Natural killer cell (primary cell): ENCODE measurements around the gene DAO. TPM values are rescaled to one million over a fixed set of nuclear protein-coding genes. Genes with fewer than 3 reads are reported as not detected.

ENCODE experiments used
- ATAC-seq, 3 donors: fragments of 150-1000 bp in 2 of 3; fragments of 200-7000 bp in 1 of 3; cut with Tn5 transposase; 1 replicate in 1 of 3; 2 replicates in 2 of 3; pipeline ENCODE4 v1.10.0; 2021; ENCODE audit warnings: mild to moderate bottlenecking in 2 of 3, moderate library complexity in 2 of 3
- DNase-seq, 2 donors: peaks; one replicate each; pipeline versions ENCODE4 v3.0.0 to v3.0.0-alpha.2; 2013 to 2021; ENCODE audit warnings: mixed read lengths in 1 of 2
- H3K27ac ChIP-seq: one replicate; pipeline ENCODE4 v1.5.1; 2013; ENCODE audit warnings: mild to moderate bottlenecking, low read length
- H3K27me3 ChIP-seq: one replicate; pipeline ENCODE4 v1.6.1; 2013; ENCODE audit warnings: low read length; ENCODE audit not compliant: control insufficient read depth, insufficient read depth
- H3K36me3 ChIP-seq: one replicate; pipeline ENCODE4 v1.6.1; 2013; ENCODE audit warnings: low read length; ENCODE audit not compliant: control insufficient read depth, insufficient read depth
- H3K4me1 ChIP-seq: one replicate; pipeline ENCODE4 v1.6.1; 2013; ENCODE audit warnings: low read length; ENCODE audit not compliant: control insufficient read depth, insufficient read depth
- H3K4me3 ChIP-seq: one replicate; pipeline ENCODE4 v1.5.1; 2013; ENCODE audit warnings: low read length
- H3K9me3 ChIP-seq: one replicate; pipeline ENCODE4 v1.6.1; 2013; ENCODE audit warnings: low read length; ENCODE audit not compliant: control insufficient read depth, insufficient read depth
- H3K27ac Mint-ChIP-seq, 2 donors: one replicate each; pipeline ENCODE4 v1.8.0; 2022; ENCODE audit warnings: mild to moderate bottlenecking in 2 of 2, mixed read lengths in 2 of 2, moderate library complexity in 1 of 2
- H3K27me3 Mint-ChIP-seq, 2 donors: one replicate each; pipeline ENCODE4 v1.8.0; 2022; ENCODE audit warnings: low read depth in 2 of 2, mixed read lengths in 2 of 2
- H3K36me3 Mint-ChIP-seq: one replicate; pipeline ENCODE4 v1.8.0; 2022; ENCODE audit warnings: mixed read lengths
- H3K4me1 Mint-ChIP-seq, 2 donors: one replicate each; pipeline ENCODE4 v1.8.0; 2022; ENCODE audit warnings: mixed read lengths in 2 of 2
- H3K4me3 Mint-ChIP-seq: one replicate; pipeline ENCODE4 v1.8.0; 2022; ENCODE audit warnings: mild to moderate bottlenecking, moderate library complexity, mixed read lengths
- H3K9me3 Mint-ChIP-seq, 2 donors: one replicate each; pipeline ENCODE4 v1.8.0; 2022; ENCODE audit warnings: mixed read lengths in 2 of 2
- CTCF ChIP-seq: fragments of 200-600 bp; IDR thresholded peaks from one replicate; pipeline ENCODE4 v1.8.0; 2022; ENCODE audit warnings: antibody characterized with exemption
- WGBS: methylation state at CpG from one replicate; pipeline ENCODE4 v1.1.7; 2013; ENCODE audit warnings: missing lambda C conversion rate; ENCODE audit not compliant: insufficient coverage; 5-methylcytosine and 5-hydroxymethylcytosine counted together
- intact Hi-C: fragments of 100-400 bp; cut with micrococcal nuclease; formaldehyde crosslinking; loops from one replicate; pipeline ENCODE4 v1.14.2; 2022
- total RNA-seq, 4 donors: library from RNA; stranded (reverse); fragments of 120-200 nt in 1 of 4; gene quantifications; one replicate each; pipeline versions ENCODE4 v1.2.3 to v1.2.4, GENCODE V29; 2013 to 2022

The DAO gene
- total RNA-seq, result not detected
- not detected for total RNA-seq (2013)

DNA sequence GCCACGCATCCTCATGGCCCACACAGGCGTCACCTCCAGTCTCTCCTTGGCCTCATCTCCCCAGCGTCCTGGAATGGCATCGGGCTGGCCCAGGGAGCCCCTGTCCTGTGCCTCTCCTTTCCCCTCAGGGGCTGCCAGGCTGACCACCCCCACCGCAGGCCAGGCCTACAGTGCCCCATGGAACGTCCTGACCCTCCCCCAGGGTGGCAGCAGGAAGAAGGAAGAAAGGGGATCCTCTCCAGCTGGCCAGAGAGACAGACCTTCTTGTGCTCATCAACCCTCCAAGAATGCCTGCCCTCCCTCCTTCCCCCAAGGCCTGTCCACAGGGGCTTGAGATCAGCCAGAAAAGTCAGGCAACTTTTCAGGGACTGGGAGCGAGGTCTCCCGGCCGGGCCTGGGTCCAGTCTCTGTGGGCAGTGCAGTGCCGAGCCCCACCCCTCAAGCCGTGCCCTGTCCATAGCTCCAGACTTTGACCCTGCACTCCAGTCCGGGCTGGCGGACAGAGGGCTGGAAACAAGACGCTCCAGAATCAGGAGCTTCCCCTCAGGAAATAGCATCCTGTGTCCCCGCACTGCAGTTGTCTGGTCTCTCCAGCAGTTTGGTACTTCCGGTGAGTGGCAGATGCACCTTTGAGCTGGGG lies at the start of gene DAO:
Gene DAO, plus strand, starts transcription at position 478 of the 640 bp plus-strand sequence. CDS start 4,915 bp downstream, outside the sequence.
- DNase-seq, result no peak
- Histone ChIP-seq H3K27me3 (no peaks in the 10 kb centered on the region), H3K4me1 (peaks cover 8% of the 10 kb centered on the region), H3K9me3 (no peaks in the 10 kb centered on the region), H3K36me3 (no peaks in the 10 kb centered on the region), H3K4me3 (no peak within 1 kb of the TSS), H3K27ac (no peak within 1 kb of the TSS)
- no peaks in the 10 kb centered on the region for H3K27me3 Mint-ChIP-seq
- intact Hi-C loops, result no loop called here
- TF ChIP-seq CTCF, result no peak
- no peak within 1 kb of the TSS for H3K4me3 Mint-ChIP-seq
- H3K36me3 Mint-ChIP-seq, result no peaks in the 10 kb centered on the region
- peaks cover 0 to 7% of the 10 kb centered on the region in 2 donors for H3K4me1 Mint-ChIP-seq
- 89% methylated on average over 16 of the region's 16 CpGs for WGBS
- no peak within 1 kb of the TSS for H3K27ac Mint-ChIP-seq
- no peaks in the 10 kb centered on the region for H3K9me3 Mint-ChIP-seq
- no peak for ATAC-seq

DNA sequence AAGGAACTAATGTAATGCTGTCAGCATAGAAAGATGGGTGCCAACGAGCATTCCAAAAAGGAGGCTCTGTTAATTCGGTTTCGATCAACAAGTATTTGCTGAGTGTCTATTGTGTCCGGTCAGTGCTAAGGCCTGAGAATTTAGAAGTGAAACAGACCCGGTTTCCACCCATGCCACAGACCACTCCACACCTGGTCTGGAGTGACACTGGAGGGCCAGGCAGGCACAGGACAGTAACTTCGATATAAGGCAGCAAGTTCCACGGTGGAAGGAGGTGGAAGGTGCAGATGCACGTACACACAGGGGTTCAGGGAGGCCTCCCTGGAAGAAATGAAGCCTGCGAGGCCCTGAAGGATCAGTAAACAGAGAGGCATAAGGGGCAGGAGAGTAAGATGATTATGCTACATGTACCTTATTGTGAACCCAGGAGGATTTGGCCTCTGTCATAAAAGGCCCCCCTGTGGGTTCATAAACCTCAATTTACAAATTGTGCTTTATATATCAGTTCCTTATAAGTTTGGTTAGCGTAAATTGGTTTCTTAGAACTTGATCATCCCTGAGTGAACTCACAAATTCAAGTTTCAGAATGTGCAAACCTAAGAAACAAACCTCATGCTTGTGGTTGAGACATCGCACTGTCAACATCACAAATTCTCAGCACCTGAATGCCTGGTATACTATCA lies 48.4 kb upstream of the DAO start:
- 65% methylated on average over 11 of the region's 11 CpGs for WGBS
- Mint-ChIP-seq H3K9me3 (no peaks in the 10 kb centered on the region), H3K27ac (peak overlapping the region; percentile 91 to 92), H3K36me3 (no peaks in the 10 kb centered on the region), H3K4me3 (peak overlapping the region; percentile 74), H3K4me1 (peaks cover 66 to 77% of the 10 kb centered on the region in 2 donors), H3K27me3 (no peaks in the 10 kb centered on the region)
- no peak for DNase-seq
- intact Hi-C loops, result loop anchor here (10.0 kb wide), 1 partner anchor 267 kb away; the partner anchor contains the start of genes ISCU and SART3
- peak; percentile 73 to 83 (median 80) for ATAC-seq
- TF ChIP-seq CTCF, result no peak
- Histone ChIP-seq H3K27me3 (no peaks in the 10 kb centered on the region), H3K36me3 (peaks cover 19% of the 10 kb centered on the region), H3K27ac (peak overlapping the region; percentile 60), H3K4me1 (peaks cover 56% of the 10 kb centered on the region), H3K9me3 (no peaks in the 10 kb centered on the region), H3K4me3 (no peak overlapping the region)

- WGBS, result 60% methylated on average over 4 of the region's 6 CpGs
Measured at GRCh38 chr12:108832208-108832607, 47.7 kb upstream of the DAO start.

More at GRCh38 chr12:108832208-108832607, 47.7 kb upstream of the DAO start:
- peak overlapping the region; percentile 91 to 92 for H3K27ac Mint-ChIP-seq
- no peaks in the 10 kb centered on the region for H3K9me3 Mint-ChIP-seq
- Histone ChIP-seq H3K27ac (peak overlapping the region; percentile 60), H3K4me3 (no peak overlapping the region), H3K4me1 (peaks cover 55% of the 10 kb centered on the region), H3K27me3 (no peaks in the 10 kb centered on the region), H3K36me3 (peaks cover 19% of the 10 kb centered on the region), H3K9me3 (no peaks in the 10 kb centered on the region)
- peak overlapping the region; percentile 74 for H3K4me3 Mint-ChIP-seq
- H3K27me3 Mint-ChIP-seq, result no peaks in the 10 kb centered on the region
- ATAC-seq (peak in 1 of 3 donors; percentile 22), DNase-seq (no peak)
- H3K4me1 Mint-ChIP-seq, result peaks cover 65 to 75% of the 10 kb centered on the region in 2 donors
- intact Hi-C loops, result loop anchor here (10.0 kb wide), 1 partner anchor 267 kb away; the partner anchor contains the start of genes ISCU and SART3
- H3K36me3 Mint-ChIP-seq, result no peaks in the 10 kb centered on the region
- TF ChIP-seq CTCF, result no peak
